GM21447 (cell line): ENCODE results near the gene RERG.

Source experiments
- ATAC-seq: cut with Tn5 transposase; IDR thresholded peaks from one replicate; pipeline ENCODE4 v1.9.1; 2021; ENCODE audit not compliant: unreplicated experiment

RERG gene

GRCh38 chr12:15220451-15220850 is 766 bp downstream of the RERG start:
- no peak for ATAC-seq

- no peak for ATAC-seq
Observed at GRCh38 chr12:15218794-15219193, 2.4 kb downstream of the RERG start.

GRCh38 chr12:15216036-15216889 is 5.0 kb downstream of the RERG start:
- ATAC-seq: no peak

GRCh38 chr12:15214851-15215601 is 6.2 kb downstream of the RERG start:
- no peak for ATAC-seq

- no peak for ATAC-seq
Observed at GRCh38 chr12:15212930-15213329, 8.3 kb downstream of the RERG start.

GRCh38 chr12:15209782-15210181 is 11.4 kb downstream of the RERG start:
- no peak for ATAC-seq

GRCh38 chr12:15208871-15209656 is 12.2 kb downstream of the RERG start:
- ATAC-seq: no peak

GRCh38 chr12:15208140-15208539 is 13.1 kb downstream of the RERG start:
- no peak for ATAC-seq

- ATAC-seq: no peak
Observed at GRCh38 chr12:15206831-15207389, 14.3 kb downstream of the RERG start.

GRCh38 chr12:15206338-15206737 is 14.9 kb downstream of the RERG start:
- no peak for ATAC-seq

- ATAC-seq: no peak
Observed at GRCh38 chr12:15205341-15206010, 15.7 kb downstream of the RERG start.

- ATAC-seq: no peak
Observed at GRCh38 chr12:15201456-15201855, 19.8 kb downstream of the RERG start.

GRCh38 chr12:15201056-15201455 is 20.2 kb downstream of the RERG start:
- no peak for ATAC-seq

- ATAC-seq: no peak
Observed at GRCh38 chr12:15200641-15201040, 20.6 kb downstream of the RERG start.

- no peak for ATAC-seq
Observed at GRCh38 chr12:15199930-15200329, 21.3 kb downstream of the RERG start.

GRCh38 chr12:15196678-15197505 is 24.3 kb downstream of the RERG start:
- no peak for ATAC-seq

GRCh38 chr12:15196221-15196620 is 25.0 kb downstream of the RERG start:
- ATAC-seq: no peak

GRCh38 chr12:15194456-15195368 is 26.5 kb downstream of the RERG start:
- no peak for ATAC-seq

- ATAC-seq: no peak
Observed at GRCh38 chr12:15193946-15194345, 27.3 kb downstream of the RERG start.
